IPS-11a (cell line): Measurements from ENCODE around the gene RBKS.
A peak's percentile ranks its signal among the peaks of the same experiment; 100 is the strongest.

ENCODE experiments used
- H3K4me3 ChIP-seq: one replicate; pipeline ENCODE4 v1.5.1; 2013; ENCODE audit warnings: low read depth, low read length, control low read depth

Gene RBKS

DNA sequence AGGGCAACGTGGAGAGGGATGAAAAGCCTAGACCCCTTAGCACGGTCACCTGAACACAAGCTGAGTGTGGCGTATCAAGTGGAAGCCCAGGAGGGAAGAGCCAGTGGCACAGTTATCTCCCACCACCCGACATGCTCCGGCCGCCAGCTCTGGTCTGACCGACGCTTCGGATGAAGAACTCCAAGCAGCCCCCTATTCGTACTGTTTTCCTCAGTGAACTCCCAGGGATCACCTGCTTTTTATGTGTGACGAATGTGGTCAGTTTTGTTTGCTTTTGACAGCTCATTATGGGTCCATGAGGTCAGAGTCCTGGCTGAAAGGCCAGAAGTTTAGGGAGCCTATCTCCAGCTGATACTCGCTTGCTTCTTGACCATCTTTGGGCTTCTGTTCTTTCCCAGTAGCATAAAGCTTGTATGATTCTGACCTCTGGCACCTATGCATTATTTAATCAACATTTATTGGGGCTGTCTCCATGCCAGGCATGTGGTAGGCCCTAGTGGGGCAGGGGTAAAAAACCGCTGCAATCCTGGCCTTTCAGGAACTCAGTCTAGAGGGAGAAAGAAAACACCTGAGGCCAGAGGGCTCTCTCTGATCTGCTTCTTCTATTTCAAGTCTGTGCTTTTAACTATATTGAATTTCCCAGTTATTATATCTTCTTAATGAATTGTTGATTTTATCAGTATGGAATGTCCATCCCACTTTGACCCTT lies 151.7 kb downstream of the RBKS start:
- H3K4me3 ChIP-seq, result no peak overlapping the region

DNA sequence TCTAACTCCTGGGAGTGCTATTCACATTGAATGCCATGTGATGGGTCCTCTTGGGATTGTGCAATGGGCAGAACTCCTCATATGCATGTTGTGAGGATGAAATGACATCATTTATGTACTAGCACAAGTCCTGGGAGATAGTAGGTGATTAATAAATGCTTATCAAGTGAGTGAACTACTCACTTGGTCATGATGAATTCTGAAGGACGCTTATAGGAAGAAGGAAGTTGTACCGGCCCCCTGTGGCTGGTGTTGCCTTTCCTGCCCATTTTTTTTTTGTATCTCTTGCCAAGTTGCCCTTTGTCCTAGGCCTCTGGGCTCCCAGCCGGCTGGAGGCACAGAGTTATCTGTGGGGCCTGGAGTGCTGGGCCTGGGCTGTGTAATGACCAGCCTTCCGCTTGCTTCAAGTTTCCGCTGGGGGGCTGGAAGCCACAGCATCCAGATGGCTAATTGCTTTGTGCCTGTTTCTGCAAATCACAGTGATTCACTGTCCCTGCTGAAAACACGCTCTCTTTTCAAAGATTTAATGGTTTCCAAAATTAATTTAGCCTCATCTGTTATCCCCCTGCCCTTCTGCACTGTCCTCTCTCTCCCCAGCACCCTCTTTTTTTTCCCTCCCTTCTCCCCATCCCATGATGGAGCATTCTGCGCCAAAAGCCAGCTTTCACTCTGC lies 152.4 kb downstream of the RBKS start:
- no peak overlapping the region for H3K4me3 ChIP-seq

DNA sequence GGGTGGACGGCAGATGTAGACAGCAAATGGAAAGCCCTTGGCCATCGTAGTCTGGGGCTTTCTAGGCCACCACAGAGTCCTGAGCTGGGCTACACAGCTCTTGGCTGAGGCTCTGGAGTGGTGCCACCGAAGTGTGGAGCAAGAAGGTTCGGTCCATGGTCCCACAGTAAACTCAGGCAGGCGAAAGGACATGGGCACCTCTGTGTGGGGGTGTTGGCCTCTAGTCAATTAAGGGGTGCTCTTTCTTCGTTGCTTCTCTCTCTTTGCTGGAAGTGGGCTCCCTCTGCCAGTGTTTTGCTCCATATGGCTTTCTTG lies 153.3 kb downstream of the RBKS start:
- no peak overlapping the region for H3K4me3 ChIP-seq

DNA sequence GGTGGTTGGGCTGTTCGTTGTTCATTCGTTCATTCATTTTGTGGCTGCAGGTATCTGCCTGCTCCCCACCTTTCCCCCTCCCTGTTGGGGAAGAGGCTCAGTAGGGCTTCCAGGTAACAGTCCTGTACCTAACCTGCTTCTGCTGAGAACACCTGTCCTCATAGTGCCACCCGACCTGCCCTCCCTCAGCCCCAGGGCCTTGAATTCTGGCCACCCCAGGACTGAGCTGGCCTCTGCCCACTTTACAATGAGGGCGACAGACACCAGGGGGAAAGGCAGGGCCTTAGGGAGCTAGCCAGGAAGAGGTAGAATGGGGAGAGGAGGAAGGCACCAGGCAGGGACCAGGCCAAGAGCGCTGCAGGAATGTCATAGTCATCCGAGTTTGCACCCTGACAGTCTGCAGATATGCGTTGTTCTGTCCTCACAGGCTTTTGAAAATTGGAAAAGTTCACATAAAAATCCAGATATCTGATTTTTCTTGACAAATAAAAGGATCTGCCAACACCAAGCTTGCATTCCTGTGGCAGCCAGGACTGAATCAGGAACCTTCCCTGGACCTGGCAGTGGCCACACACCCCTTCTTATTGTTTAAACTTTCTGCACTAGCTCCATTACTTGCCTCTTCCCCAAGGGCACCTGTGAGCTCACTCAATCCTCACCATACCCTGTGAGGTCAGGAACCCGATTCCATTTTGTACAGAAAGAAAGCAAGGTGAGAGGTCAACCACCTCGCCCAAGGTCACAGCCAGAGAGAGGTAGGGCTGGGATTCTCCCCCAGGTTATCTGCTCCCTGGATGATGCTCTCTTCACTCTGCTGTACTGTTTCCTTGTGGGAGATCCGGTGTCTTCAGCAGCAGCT lies 153.9 kb downstream of the RBKS start:
- no peak overlapping the region for H3K4me3 ChIP-seq

DNA sequence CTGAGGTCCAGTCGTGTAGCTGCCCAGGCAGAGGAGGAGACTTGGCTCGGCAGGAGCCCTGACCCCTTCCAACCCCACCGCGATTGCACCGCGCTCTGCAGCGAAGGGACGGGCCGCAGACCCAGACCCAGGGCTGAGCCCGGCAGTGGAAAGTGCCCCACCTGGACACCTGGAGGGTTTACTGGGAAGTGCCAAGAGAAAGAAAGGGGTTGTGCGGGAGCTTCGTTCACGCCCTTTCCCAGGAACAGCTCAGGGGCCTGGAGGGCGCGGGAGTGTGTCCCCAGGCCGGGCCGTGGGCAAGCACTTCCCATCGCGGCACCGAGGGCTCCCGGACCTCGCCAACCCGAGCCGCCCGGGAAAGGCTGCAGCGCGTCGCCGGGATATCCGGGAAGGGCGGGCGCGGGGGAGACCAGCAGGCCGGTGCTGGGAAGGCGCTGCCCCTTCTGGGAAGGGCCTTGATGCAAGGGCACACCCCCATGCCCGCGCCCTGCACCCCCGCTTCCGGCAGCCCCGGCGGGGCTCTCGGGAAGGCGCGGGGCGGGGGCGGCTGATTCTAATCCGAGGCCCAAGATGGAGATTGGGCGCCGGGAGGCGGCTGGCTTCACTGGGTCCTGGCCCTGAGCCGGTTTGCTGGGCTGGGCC lies 154.8 kb downstream of the RBKS start:
- peak overlapping the region; percentile 46 for H3K4me3 ChIP-seq

DNA sequence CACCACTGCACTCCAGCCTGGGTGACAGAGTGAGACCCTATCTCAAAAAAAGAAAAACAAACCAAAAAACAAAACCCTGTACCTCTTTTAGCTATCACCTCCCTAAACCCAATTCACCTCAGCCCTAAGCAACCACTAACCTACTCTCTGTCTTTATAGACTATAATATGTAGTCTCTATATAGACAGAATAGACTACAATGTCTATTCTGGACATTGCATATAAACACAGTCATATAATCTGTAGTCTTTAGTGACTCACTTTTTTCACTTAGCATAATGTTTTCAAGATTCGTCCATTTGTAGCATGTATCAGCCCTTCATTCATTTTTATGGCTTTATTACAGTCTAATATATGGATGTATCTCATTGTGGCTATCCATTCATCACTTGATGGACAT lies 155.9 kb downstream of the RBKS start:
- H3K4me3 ChIP-seq, result no peak overlapping the region
